KOPT-K1 (cell line): Measurements from ENCODE around the gene DEFB112.

Experiments
- H3K27ac ChIP-seq: fragments of 200-600 bp; sonication (generic); 2 replicates; pipeline ENCODE4 v1.5.1; 2016; ENCODE audit warnings: antibody characterized with exemption, mild to moderate bottlenecking, low read depth, low read length; ENCODE audit not compliant: poor library complexity, severe bottlenecking
- H3K36me3 ChIP-seq: fragments of 200-600 bp; sonication (generic); 2 replicates; pipeline ENCODE4 v1.5.1; 2017; ENCODE audit warnings: antibody characterized with exemption, mild to moderate bottlenecking, low read length, moderate library complexity; ENCODE audit not compliant: insufficient read depth
- H3K9me3 ChIP-seq: fragments of 200-600 bp; sonication (generic); 2 replicates; pipeline ENCODE4 v1.5.1; 2017; ENCODE audit warnings: antibody characterized with exemption, low read length, mild to moderate bottlenecking; ENCODE audit not compliant: insufficient read depth, poor library complexity, severe bottlenecking

Gene DEFB112

GRCh38 chr6:50049829-50050228 lies at the start of gene DEFB112:
Gene DEFB112 (minus strand): TSS chr6:50049929. CDS start chr6:50049869, 60 bp downstream.
- H3K36me3 ChIP-seq = no peaks in the 10 kb centered on the region
- no peak within 1 kb of the TSS for H3K27ac ChIP-seq

GRCh38 chr6:50098641-50098993 lies 48.9 kb upstream of the DEFB112 start:
- Histone ChIP-seq H3K9me3 (no peaks in the 10 kb centered on the region), H3K36me3 (no peaks in the 10 kb centered on the region), H3K27ac (no peak overlapping the region)

More at GRCh38 chr6:50049829-50050228, at the start of gene DEFB112:
- H3K9me3 ChIP-seq = no peaks in the 10 kb centered on the region

- H3K36me3 ChIP-seq = no peaks in the 10 kb centered on the region
- no peak overlapping the region for H3K27ac ChIP-seq
- H3K9me3 ChIP-seq = no peaks in the 10 kb centered on the region
Observed at GRCh38 chr6:50097966-50098640, 48.4 kb upstream of the DEFB112 start.

GRCh38 chr6:50096296-50096695 lies 46.6 kb upstream of the DEFB112 start:
- Histone ChIP-seq H3K36me3 (no peaks in the 10 kb centered on the region), H3K27ac (no peak overlapping the region), H3K9me3 (no peaks in the 10 kb centered on the region)

GRCh38 chr6:50093938-50094272 lies 44.2 kb upstream of the DEFB112 start:
- Histone ChIP-seq H3K36me3 (no peaks in the 10 kb centered on the region), H3K9me3 (no peaks in the 10 kb centered on the region), H3K27ac (no peak overlapping the region)

GRCh38 chr6:50093116-50093937 lies 43.6 kb upstream of the DEFB112 start:
- Histone ChIP-seq H3K27ac (no peak overlapping the region), H3K36me3 (no peaks in the 10 kb centered on the region), H3K9me3 (no peaks in the 10 kb centered on the region)

GRCh38 chr6:50091641-50092040 lies 41.9 kb upstream of the DEFB112 start:
- H3K27ac ChIP-seq = no peak overlapping the region
- no peaks in the 10 kb centered on the region for H3K9me3 ChIP-seq
- H3K36me3 ChIP-seq = no peaks in the 10 kb centered on the region

GRCh38 chr6:50089911-50090310 lies 40.2 kb upstream of the DEFB112 start:
- Histone ChIP-seq H3K36me3 (no peaks in the 10 kb centered on the region), H3K27ac (no peak overlapping the region), H3K9me3 (no peaks in the 10 kb centered on the region)

- Histone ChIP-seq H3K27ac (no peak overlapping the region), H3K36me3 (no peaks in the 10 kb centered on the region), H3K9me3 (no peaks in the 10 kb centered on the region)
Observed at GRCh38 chr6:50087231-50087954, 37.7 kb upstream of the DEFB112 start.

- Histone ChIP-seq H3K36me3 (no peaks in the 10 kb centered on the region), H3K9me3 (no peaks in the 10 kb centered on the region), H3K27ac (no peak overlapping the region)
Observed at GRCh38 chr6:50077385-50077784, 27.7 kb upstream of the DEFB112 start.

GRCh38 chr6:50076431-50076830 lies 26.7 kb upstream of the DEFB112 start:
- no peaks in the 10 kb centered on the region for H3K9me3 ChIP-seq
- no peak overlapping the region for H3K27ac ChIP-seq
- H3K36me3 ChIP-seq = no peaks in the 10 kb centered on the region

GRCh38 chr6:50071921-50072320 lies 22.2 kb upstream of the DEFB112 start:
- no peaks in the 10 kb centered on the region for H3K9me3 ChIP-seq
- no peaks in the 10 kb centered on the region for H3K36me3 ChIP-seq
- no peak overlapping the region for H3K27ac ChIP-seq

GRCh38 chr6:50070101-50070500 lies 20.4 kb upstream of the DEFB112 start:
- Histone ChIP-seq H3K36me3 (no peaks in the 10 kb centered on the region), H3K9me3 (no peaks in the 10 kb centered on the region), H3K27ac (no peak overlapping the region)

- H3K9me3 ChIP-seq = no peaks in the 10 kb centered on the region
- no peaks in the 10 kb centered on the region for H3K36me3 ChIP-seq
Observed at GRCh38 chr6:50062051-50062450, 12.3 kb upstream of the DEFB112 start.

GRCh38 chr6:50056242-50056641 lies 6.5 kb upstream of the DEFB112 start:
- H3K27ac ChIP-seq = no peak overlapping the region
- no peaks in the 10 kb centered on the region for H3K9me3 ChIP-seq
- H3K36me3 ChIP-seq = no peaks in the 10 kb centered on the region

More at GRCh38 chr6:50062051-50062450, 12.3 kb upstream of the DEFB112 start:
- H3K27ac ChIP-seq = no peak overlapping the region
